Esophagus muscularis mucosa (tissue), 3 donors: ENCODE measurements around the gene SMAD5.

Experiments used
- CTCF ChIP-seq, 3 experiments: fragments of 200-600 bp in 2 of 3; fragments of 450-650 bp in 1 of 3; sonication (generic) in 2 of 3; IDR thresholded peaks; one replicate each; pipeline ENCODE4 v1.5.1; 2017 to 2019; ENCODE audit warnings: antibody characterized with exemption in 3 of 3, mild to moderate bottlenecking in 2 of 3, moderate library complexity in 1 of 3
- EP300 ChIP-seq: sonication (generic); formaldehyde crosslinking; IDR thresholded peaks from one replicate; pipeline ENCODE4 v1.6.1; 2017; ENCODE audit warnings: antibody characterized with exemption

- TF ChIP-seq CTCF (IDR thresholded peaks at IDR 0.05) (no peak), EP300 (no peak)
Measured at GRCh38 chr5:136228136-136228757, 95.6 kb downstream of the SMAD5 start.
